OCI-LY3 (cell line): ENCODE results near the gene LIN28B.

Source experiments
- EZH2phosphoT487 ChIP-seq: fragments of 200-600 bp; shearing (Covaris generic); IDR thresholded peaks from 2 replicates; pipeline ENCODE4 v1.6.1; 2018; ENCODE audit warnings: antibody characterized with exemption, mixed run types, low read depth
- TF ChIP-seq, protein P1 (sequence below): fragments of 200-600, 300-600 bp; sonication (generic); IDR thresholded peaks from 2 replicates; pipeline ENCODE4 v1.5.1; 2014; ENCODE audit warnings: antibody characterized with exemption, low read length, low read depth

DNA sequence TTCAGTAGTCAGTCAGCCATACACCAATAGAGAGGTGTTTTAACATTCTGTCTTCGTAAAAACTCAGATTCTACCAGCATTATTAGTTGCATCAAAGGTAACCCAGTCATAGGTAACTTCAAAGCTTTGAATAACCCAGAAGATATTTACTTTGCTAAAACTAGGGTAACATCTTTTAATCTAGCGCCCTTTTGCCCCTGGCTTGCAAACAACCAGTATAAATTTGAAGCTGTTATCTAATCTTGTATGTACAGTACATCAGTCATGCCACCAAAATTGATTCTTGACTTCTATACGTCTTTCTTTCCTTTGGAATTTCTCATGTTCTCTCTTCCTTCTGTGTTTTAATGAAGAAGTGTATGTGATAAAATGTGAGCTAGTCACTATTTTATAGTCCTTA lies 109.3 kb downstream of the LIN28B start:
- TF ChIP-seq, protein P1, sequence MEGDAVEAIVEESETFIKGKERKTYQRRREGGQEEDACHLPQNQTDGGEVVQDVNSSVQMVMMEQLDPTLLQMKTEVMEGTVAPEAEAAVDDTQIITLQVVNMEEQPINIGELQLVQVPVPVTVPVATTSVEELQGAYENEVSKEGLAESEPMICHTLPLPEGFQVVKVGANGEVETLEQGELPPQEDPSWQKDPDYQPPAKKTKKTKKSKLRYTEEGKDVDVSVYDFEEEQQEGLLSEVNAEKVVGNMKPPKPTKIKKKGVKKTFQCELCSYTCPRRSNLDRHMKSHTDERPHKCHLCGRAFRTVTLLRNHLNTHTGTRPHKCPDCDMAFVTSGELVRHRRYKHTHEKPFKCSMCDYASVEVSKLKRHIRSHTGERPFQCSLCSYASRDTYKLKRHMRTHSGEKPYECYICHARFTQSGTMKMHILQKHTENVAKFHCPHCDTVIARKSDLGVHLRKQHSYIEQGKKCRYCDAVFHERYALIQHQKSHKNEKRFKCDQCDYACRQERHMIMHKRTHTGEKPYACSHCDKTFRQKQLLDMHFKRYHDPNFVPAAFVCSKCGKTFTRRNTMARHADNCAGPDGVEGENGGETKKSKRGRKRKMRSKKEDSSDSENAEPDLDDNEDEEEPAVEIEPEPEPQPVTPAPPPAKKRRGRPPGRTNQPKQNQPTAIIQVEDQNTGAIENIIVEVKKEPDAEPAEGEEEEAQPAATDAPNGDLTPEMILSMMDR: no peak
- no peak for TF ChIP-seq EZH2phosphoT487
